ENCODE results near the gene ATP5PD. TPM values are rescaled to one million over a fixed set of nuclear protein-coding genes. Genes with fewer than 3 reads are reported as not detected.
"Not testable (repeated sequence)": the region's sequence is repeated elsewhere in the genome, so short reads cannot be mapped to it uniquely, and the experiment has no call there.

Gene ATP5PD
- total RNA-seq, 1 experiment from 2014 or later = 362 TPM

GRCh38 chr17:75031972-75032719, 14.6 kb downstream of the ATP5PD start:
- no peaks in the 10 kb centered on the region for H3K27me3 Mint-ChIP-seq (ENCODE audit: insufficient read depth, unreplicated experiment)
- ChIA-PET POLR2A (interaction anchor here (0.7 to 2.1 kb wide), 11 partner anchors 13 to 164 kb away, joined by 3 to 15 read pairs (median 7); partner anchors contain the start of genes ATP5PD, CDR2L, KCTD2 and MRPL58), CTCF (interaction anchor here (0.8 to 1.9 kb wide), 3 partner anchors 71 to 82 kb away, joined by 3 to 7 read pairs (median 3); no protein-coding TSS in a partner anchor)
- H3K9me3 Mint-ChIP-seq (ENCODE audit: unreplicated experiment) = no peaks in the 10 kb centered on the region
- no TSS peak for BruUV-seq (replicated peaks)
- intact Hi-C loops (cut with micrococcal nuclease) = loop anchor here (2.0 kb wide), 1 partner anchor 43 kb away; no protein-coding TSS in a partner anchor
- H3K36me3 Mint-ChIP-seq (ENCODE audit: insufficient read depth, unreplicated experiment) = peaks cover 36% of the 10 kb centered on the region
- TF ChIP-seq, protein P1, sequence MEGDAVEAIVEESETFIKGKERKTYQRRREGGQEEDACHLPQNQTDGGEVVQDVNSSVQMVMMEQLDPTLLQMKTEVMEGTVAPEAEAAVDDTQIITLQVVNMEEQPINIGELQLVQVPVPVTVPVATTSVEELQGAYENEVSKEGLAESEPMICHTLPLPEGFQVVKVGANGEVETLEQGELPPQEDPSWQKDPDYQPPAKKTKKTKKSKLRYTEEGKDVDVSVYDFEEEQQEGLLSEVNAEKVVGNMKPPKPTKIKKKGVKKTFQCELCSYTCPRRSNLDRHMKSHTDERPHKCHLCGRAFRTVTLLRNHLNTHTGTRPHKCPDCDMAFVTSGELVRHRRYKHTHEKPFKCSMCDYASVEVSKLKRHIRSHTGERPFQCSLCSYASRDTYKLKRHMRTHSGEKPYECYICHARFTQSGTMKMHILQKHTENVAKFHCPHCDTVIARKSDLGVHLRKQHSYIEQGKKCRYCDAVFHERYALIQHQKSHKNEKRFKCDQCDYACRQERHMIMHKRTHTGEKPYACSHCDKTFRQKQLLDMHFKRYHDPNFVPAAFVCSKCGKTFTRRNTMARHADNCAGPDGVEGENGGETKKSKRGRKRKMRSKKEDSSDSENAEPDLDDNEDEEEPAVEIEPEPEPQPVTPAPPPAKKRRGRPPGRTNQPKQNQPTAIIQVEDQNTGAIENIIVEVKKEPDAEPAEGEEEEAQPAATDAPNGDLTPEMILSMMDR (IDR thresholded peaks at IDR 0.05; ENCODE audit: unreplicated experiment) = no peak
- peak; percentile 66 for DNase-seq (ENCODE audit: unreplicated experiment)
- H3K4me1 Mint-ChIP-seq (ENCODE audit: insufficient read depth, unreplicated experiment) = peaks cover 18% of the 10 kb centered on the region
- H3K27ac Mint-ChIP-seq (ENCODE audit: low read depth, unreplicated experiment) = no peak overlapping the region
- H3K4me3 Mint-ChIP-seq (ENCODE audit: unreplicated experiment) = peak overlapping the region; percentile 81

DNA sequence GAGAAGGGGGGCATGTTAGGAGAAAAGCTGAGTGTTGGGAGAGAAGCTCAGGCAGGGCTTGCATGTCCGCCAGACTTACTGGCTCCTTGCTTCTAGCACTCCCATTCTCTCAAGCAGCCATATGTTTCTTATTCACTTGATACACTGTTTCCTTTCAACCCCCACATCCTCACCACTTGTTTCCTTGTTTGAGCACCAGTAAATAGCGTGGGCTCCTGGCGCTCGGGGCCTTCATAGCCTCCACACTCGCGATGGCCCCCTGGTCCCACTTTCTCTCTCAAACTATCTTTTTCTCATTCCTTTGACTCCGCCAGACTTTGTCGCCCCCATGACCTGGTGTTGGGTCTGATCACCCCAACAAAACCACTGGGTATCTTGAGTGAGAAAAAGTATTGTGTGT, 16.6 kb downstream of the ATP5PD start:
- intact Hi-C loops (cut with micrococcal nuclease) = no loop called here
- CTCF ChIA-PET = interaction anchor here (0.5 kb wide), 1 partner anchor 167 kb away, joined by 3 read pairs; no protein-coding TSS in a partner anchor
- peaks cover 27% of the 10 kb centered on the region for H3K4me1 Mint-ChIP-seq (ENCODE audit: insufficient read depth, unreplicated experiment)
- TF ChIP-seq, protein P1 (IDR thresholded peaks at IDR 0.05; ENCODE audit: unreplicated experiment) = no peak
- POLR2A ChIA-PET = no interaction called here
- H3K9me3 Mint-ChIP-seq (ENCODE audit: unreplicated experiment) = no peaks in the 10 kb centered on the region
- no peak for DNase-seq (ENCODE audit: unreplicated experiment)
- no peaks in the 10 kb centered on the region for H3K27me3 Mint-ChIP-seq (ENCODE audit: insufficient read depth, unreplicated experiment)
- H3K4me3 Mint-ChIP-seq (ENCODE audit: unreplicated experiment) = no peak overlapping the region
- BruUV-seq (replicated peaks) = no TSS peak
- H3K27ac Mint-ChIP-seq (ENCODE audit: low read depth, unreplicated experiment) = no peak overlapping the region
- H3K36me3 Mint-ChIP-seq (ENCODE audit: insufficient read depth, unreplicated experiment) = peaks cover 25% of the 10 kb centered on the region

GRCh38 chr17:75026650-75027049, 20.1 kb downstream of the ATP5PD start:
- Mint-ChIP-seq H3K27ac (ENCODE audit: low read depth, unreplicated experiment) (peak overlapping the region; percentile 61), H3K36me3 (ENCODE audit: insufficient read depth, unreplicated experiment) (peaks cover 15% of the 10 kb centered on the region)

GRCh38 chr17:75025398-75025734, 21.4 kb downstream of the ATP5PD start:
- POLR2A ChIA-PET = interaction anchor here (1.1 to 4.5 kb wide), 4 partner anchors 13 to 145 kb away, joined by 3 to 31 read pairs (median 3); partner anchors contain the start of genes ATP5PD and MRPL58
- H3K4me3 Mint-ChIP-seq (ENCODE audit: unreplicated experiment); H3K27me3 Mint-ChIP-seq (ENCODE audit: insufficient read depth, unreplicated experiment); H3K9me3 Mint-ChIP-seq (ENCODE audit: unreplicated experiment); H3K27ac Mint-ChIP-seq (ENCODE audit: low read depth, unreplicated experiment); intact Hi-C loops (cut with micrococcal nuclease); DNase-seq (ENCODE audit: unreplicated experiment); BruUV-seq (replicated peaks): not testable (repeated sequence)
- peaks cover 28% of the 10 kb centered on the region for H3K36me3 Mint-ChIP-seq (ENCODE audit: insufficient read depth, unreplicated experiment)
- CTCF ChIA-PET = interaction anchor here (0.6 to 2.5 kb wide), 4 partner anchors 9 to 66 kb away, joined by 3 to 11 read pairs (median 3); partner anchors contain the start of genes MRPL58 and SLC16A5
- peaks cover 15% of the 10 kb centered on the region for H3K4me1 Mint-ChIP-seq (ENCODE audit: insufficient read depth, unreplicated experiment)

More at GRCh38 chr17:75026650-75027049, 20.1 kb downstream of the ATP5PD start:
- CTCF ChIA-PET = interaction anchor here (0.6 to 0.9 kb wide), 2 partner anchors 8 to 11 kb away, joined by 3 to 4 read pairs; no protein-coding TSS in a partner anchor
- H3K9me3 Mint-ChIP-seq (ENCODE audit: unreplicated experiment); intact Hi-C loops (cut with micrococcal nuclease); H3K4me3 Mint-ChIP-seq (ENCODE audit: unreplicated experiment); H3K27me3 Mint-ChIP-seq (ENCODE audit: insufficient read depth, unreplicated experiment); BruUV-seq (replicated peaks): not testable (repeated sequence)
- POLR2A ChIA-PET = interaction anchor here (3.3 kb wide), 1 partner anchor 14 kb away, joined by 29 read pairs; the partner anchor contains the start of gene MRPL58
- peak; percentile 34 for DNase-seq (ENCODE audit: unreplicated experiment)
- peaks cover 15% of the 10 kb centered on the region for H3K4me1 Mint-ChIP-seq (ENCODE audit: insufficient read depth, unreplicated experiment)

All from MCF 10A (cell line).